HEK293T (cell line): ENCODE results near the gene CNTN5.

ENCODE experiments used
- ARNT ChIP-seq: fragments of 450-650 bp; IDR thresholded peaks from 2 replicates; pipeline ENCODE4 v1.6.1; 2017; ENCODE audit warnings: mild to moderate bottlenecking
- BHLHE40 ChIP-seq: fragments of 450-650 bp; IDR thresholded peaks from 2 replicates; pipeline ENCODE4 v1.6.1; 2016; ENCODE audit warnings: mild to moderate bottlenecking, moderate library complexity, borderline replicate concordance
- CTBP1 ChIP-seq: fragments of 450-650 bp; IDR thresholded peaks from 2 replicates; pipeline ENCODE4 v1.6.1; 2016; ENCODE audit warnings: borderline replicate concordance
- ELF4 ChIP-seq: fragments of 450-650 bp; IDR thresholded peaks from 2 replicates; pipeline ENCODE4 v1.6.1; 2017; ENCODE audit warnings: antibody characterized with exemption
- FOXM1 ChIP-seq: fragments of 450-650 bp; IDR thresholded peaks from 2 replicates; pipeline ENCODE4 v1.6.1; 2017; ENCODE audit warnings: mild to moderate bottlenecking, borderline replicate concordance
- SP1 ChIP-seq: fragments of 450-650 bp; IDR thresholded peaks from 2 replicates; pipeline ENCODE4 v1.6.1; 2017
- SUZ12 ChIP-seq: fragments of 450-650 bp; IDR thresholded peaks from 2 replicates; pipeline ENCODE4 v1.6.1; 2016; ENCODE audit warnings: mild to moderate bottlenecking

DNA sequence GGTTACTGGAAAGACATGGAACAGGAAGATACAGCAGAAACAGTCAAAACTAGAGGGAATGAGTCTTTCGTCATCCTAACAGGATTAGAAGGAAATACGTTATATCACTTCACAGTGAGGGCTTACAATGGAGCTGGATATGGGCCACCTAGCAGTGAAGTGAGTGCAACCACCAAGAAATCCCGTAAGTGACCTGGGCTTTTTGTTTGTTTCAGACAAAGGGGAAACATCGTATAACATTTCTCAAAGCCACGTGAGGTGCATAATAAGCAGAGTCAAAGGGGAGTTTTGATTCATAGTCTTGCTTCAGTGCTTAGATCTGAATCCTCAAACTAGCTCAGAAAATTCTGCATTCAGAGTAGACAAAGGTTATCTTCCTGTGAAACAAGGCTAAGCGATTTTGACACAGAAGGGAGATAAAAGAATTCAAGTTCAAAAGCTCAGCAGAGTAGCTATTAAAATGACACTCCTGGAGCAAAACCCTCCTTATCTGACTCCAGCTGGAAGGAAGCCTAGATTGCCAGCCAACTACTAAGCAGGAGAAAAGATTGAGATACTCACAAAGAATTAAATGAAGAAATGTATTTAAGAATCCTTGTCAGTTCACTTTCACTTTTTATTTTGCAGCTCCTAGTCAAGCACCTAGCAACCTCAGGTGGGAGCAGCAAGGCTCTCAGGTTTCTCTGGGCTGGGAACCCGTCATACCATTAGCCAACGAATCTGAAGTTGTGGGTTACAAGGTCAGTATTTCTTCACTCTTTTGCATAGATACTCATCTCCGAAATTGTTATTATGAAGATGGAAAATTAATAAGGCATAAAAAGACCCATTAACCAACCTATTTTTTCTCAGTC lies 1319.9 kb downstream of the CNTN5 start:
- TF ChIP-seq SUZ12, result no peak
- TF ChIP-seq SP1, result no peak
- no peak for TF ChIP-seq CTBP1
- TF ChIP-seq ELF4, result no peak
- TF ChIP-seq FOXM1, result no peak
- no peak for TF ChIP-seq BHLHE40
- TF ChIP-seq ARNT, result no peak
